ACC112 (cell line): Measurements from ENCODE around the gene DCTN2.

Experiments
- H2AFZ ChIP-seq: fragments of 200-600 bp; sonication (generic); one replicate; pipeline ENCODE4 v1.6.0; 2017; ENCODE audit warnings: antibody characterized with exemption, low read length; ENCODE audit not compliant: unreplicated experiment
- H3K27ac ChIP-seq: fragments of 200-600 bp; sonication (generic); 2 replicates; pipeline ENCODE4 v1.5.1; 2014; ENCODE audit warnings: low read depth, mild to moderate bottlenecking, antibody characterized with exemption, low read length, moderate library complexity
- H3K27me3 ChIP-seq: fragments of 200-600 bp; sonication (generic); 2 replicates; pipeline ENCODE4 v1.6.1; 2014; ENCODE audit warnings: mild to moderate bottlenecking, antibody characterized with exemption, low read length, moderate library complexity, mixed read lengths; ENCODE audit not compliant: insufficient read depth
- H3K36me3 ChIP-seq: fragments of 200-600 bp; sonication (generic); 2 replicates; pipeline ENCODE4 v1.6.1; 2016; ENCODE audit warnings: mild to moderate bottlenecking, antibody characterized with exemption, low read length, moderate library complexity, mixed read lengths; ENCODE audit not compliant: insufficient read depth
- H3K4me1 ChIP-seq: fragments of 200-600 bp; sonication (generic); one replicate; pipeline ENCODE4 v1.6.1; 2016; ENCODE audit warnings: low read length, mixed read lengths; ENCODE audit not compliant: insufficient read depth, unreplicated experiment, control insufficient read depth
- H3K4me3 ChIP-seq: fragments of 200-600 bp; sonication (generic); 2 replicates; pipeline ENCODE4 v1.5.1; 2014; ENCODE audit warnings: mild to moderate bottlenecking, low read depth, low read length
- H3K79me2 ChIP-seq: fragments of 200-600 bp; sonication (generic); one replicate; pipeline ENCODE4 v1.6.0; 2016; ENCODE audit warnings: low read length; ENCODE audit not compliant: control insufficient read depth, unreplicated experiment, insufficient read depth

Gene DCTN2

DNA sequence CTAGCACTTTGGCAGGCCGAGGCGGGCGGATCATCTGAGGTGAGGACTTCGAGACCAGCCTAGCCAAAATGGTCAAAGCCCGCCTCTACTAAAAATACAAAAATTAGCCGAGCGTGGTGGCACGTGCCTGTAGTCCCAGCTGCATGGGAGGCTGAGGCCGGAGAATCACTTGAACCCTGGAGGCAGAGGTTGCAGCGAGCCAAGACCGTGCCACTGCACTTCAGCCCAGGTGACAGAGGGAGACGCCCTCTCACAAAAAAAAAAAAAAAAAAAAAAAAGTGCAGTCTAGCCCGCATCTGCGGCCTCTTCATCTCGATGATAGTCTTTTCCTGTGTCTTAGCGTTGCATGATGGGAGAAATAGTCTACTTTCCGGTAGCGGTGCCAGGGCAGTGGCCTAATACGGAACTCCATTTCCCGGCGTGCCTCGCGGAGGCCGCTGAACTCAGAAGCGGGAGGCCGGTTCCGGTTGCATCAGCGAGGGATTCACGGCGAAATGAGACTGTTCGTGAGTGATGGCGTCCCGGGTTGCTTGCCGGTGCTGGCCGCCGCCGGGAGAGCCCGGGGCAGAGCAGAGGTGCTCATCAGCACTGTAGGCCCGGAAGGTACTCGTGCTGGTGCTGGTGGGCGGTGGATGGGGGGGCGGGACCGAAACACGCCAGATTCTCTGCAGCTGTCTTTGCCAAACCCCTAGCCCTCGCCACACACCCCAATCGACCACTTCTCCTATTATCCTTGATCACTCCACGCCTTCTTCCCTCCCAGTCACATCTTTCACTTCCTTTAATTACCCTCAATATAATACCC lies 59.2 kb downstream of the DCTN2 start, which contains the start of gene MARS1:
TSS of gene MARS1 (plus strand) at position 472 of the 805 bp plus-strand sequence. CDS start at position 495, 23 bp downstream.
- Histone ChIP-seq H3K27me3 (no peaks in the 10 kb centered on the region), H3K36me3 (peaks cover 19% of the 10 kb centered on the region), H3K4me1 (peaks cover 10% of the 10 kb centered on the region), H3K27ac (peak within 1 kb of the TSS; percentile 56), H2AFZ (peak within 1 kb of the TSS; percentile 74), H3K4me3 (peak within 1 kb of the TSS; percentile 89), H3K79me2 (peaks cover 26% of the 10 kb centered on the region)

DNA sequence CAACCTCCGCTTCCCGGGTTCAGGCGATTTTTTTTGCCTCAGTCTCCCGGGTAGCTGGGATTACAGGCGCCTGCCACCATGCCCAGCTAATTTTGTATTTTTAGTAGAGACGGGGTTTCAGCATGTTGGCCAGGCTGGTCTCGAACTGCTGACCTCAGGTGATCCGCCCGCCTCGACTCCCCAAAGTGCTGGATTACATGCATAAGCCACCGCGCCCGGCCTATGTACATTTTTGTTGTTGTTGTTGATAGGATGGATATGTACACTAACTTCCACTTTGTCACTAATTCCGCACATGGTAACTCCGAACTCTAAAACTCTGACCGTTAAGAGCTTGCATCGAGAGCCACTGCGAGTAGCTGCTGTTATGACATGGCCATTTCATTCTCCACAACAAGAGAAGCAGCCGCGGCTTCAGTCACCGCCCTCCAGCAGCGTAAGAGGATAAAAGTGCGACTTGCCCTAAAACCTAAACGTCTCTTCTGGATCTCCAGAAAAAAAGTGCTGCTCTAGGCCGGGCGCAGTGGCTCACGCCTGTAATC lies 59.9 kb downstream of the DCTN2 start:
- Histone ChIP-seq H3K27ac (no peak overlapping the region), H3K36me3 (peaks cover 17% of the 10 kb centered on the region), H2AFZ (peak overlapping the region; percentile 74), H3K4me3 (peak overlapping the region; percentile 89), H3K27me3 (no peaks in the 10 kb centered on the region), H3K4me1 (peaks cover 10% of the 10 kb centered on the region), H3K79me2 (peaks cover 26% of the 10 kb centered on the region)

DNA sequence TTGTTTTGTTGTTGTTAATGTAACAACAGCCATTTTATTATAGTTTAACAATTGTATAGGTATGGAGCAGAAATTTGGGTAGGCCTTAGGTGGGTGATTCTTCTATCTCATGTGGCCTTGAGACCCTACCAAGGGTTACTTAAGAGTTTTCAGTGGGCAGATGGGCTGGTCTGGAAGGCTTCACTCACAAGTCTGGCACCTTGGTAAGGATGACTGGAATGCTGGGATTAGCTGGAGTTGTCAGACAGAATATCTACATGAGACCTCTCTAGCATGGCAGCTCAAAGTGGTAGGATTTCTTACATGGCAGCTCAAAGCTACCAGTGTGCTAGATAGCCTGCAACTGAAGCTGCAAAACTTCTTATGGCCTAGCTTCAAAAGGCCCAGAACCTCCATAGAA lies 61.3 kb downstream of the DCTN2 start:
- Histone ChIP-seq H2AFZ (no peak overlapping the region), H3K36me3 (peaks cover 6% of the 10 kb centered on the region; the same call in 1 of the 2 replicates), H3K79me2 (peaks cover 26% of the 10 kb centered on the region), H3K4me3 (no peak overlapping the region), H3K4me1 (peaks cover 10% of the 10 kb centered on the region), H3K27me3 (peaks cover 3% of the 10 kb centered on the region), H3K27ac (no peak overlapping the region)

GRCh38 chr12:57483466-57483865 lies 63.5 kb downstream of the DCTN2 start:
- Histone ChIP-seq H3K27ac (no peak overlapping the region), H3K36me3 (no peaks in the 10 kb centered on the region)

GRCh38 chr12:57481671-57482070 lies 65.3 kb downstream of the DCTN2 start:
- Histone ChIP-seq H3K27me3 (peaks cover 19% of the 10 kb centered on the region), H3K36me3 (no peaks in the 10 kb centered on the region), H3K27ac (no peak overlapping the region), H3K79me2 (no peaks in the 10 kb centered on the region), H3K4me1 (no peaks in the 10 kb centered on the region), H2AFZ (no peak overlapping the region), H3K4me3 (no peak overlapping the region)

More at GRCh38 chr12:57483466-57483865, 63.5 kb downstream of the DCTN2 start:
- H2AFZ ChIP-seq = no peak overlapping the region
- no peak overlapping the region for H3K4me3 ChIP-seq
- H3K27me3 ChIP-seq = peaks cover 7% of the 10 kb centered on the region
- H3K4me1 ChIP-seq = no peaks in the 10 kb centered on the region
- peaks cover 6% of the 10 kb centered on the region for H3K79me2 ChIP-seq
